B cell (primary cell): ENCODE results near the gene ARHGEF39.

ENCODE experiments used
- CTCF ChIP-seq: fragments of 200-600 bp; IDR thresholded peaks from one replicate; pipeline ENCODE4 v1.8.0; 2022; ENCODE audit warnings: antibody characterized with exemption, mild to moderate bottlenecking
- EZH2 ChIP-seq: IDR thresholded peaks from 2 replicates; pipeline ENCODE4 v1.6.1; 2012; ENCODE audit warnings: borderline replicate concordance, low read depth, mild to moderate bottlenecking, moderate library complexity, low read length; ENCODE audit not compliant: insufficient read depth, poor library complexity, severe bottlenecking

GRCh38 chr9:35710818-35711500 is 46.0 kb upstream of the ARHGEF39 start:
- no peak for TF ChIP-seq CTCF
- TF ChIP-seq EZH2 = no peak
